NCI-H2196 (cell line): ENCODE data around the gene DPCD.
A peak's percentile ranks its signal among the peaks of the same experiment; 100 is the strongest.
"Not testable (repeated sequence)": the region's sequence is repeated elsewhere in the genome, so short reads cannot be mapped to it uniquely, and the experiment has no call there.

Experiments
- DNase-seq: peaks from one replicate; lab custom pipeline; 2025; ENCODE audit not compliant: unreplicated experiment; lab: John Stamatoyannopoulos, UW

The DPCD gene

GRCh38 chr10:101580486-101581399, 7.4 kb upstream of the DPCD start:
- DNase-seq = no peak

- DNase-seq = no peak
These were observed 2.3 kb upstream of the DPCD start for GRCh38 chr10:101585841-101586240.

- DNase-seq = no peak
These were observed 758 bp downstream of the DPCD start for GRCh38 chr10:101588879-101589278.

- not testable (repeated sequence) for DNase-seq
These were observed 5.2 kb downstream of the DPCD start for GRCh38 chr10:101593331-101593730.

- DNase-seq = no peak
These were observed 7.7 kb downstream of the DPCD start for GRCh38 chr10:101595591-101596433.

GRCh38 chr10:101597091-101597900, 9.2 kb downstream of the DPCD start:
- DNase-seq = no peak

GRCh38 chr10:101601541-101601940, 13.4 kb downstream of the DPCD start:
- no peak for DNase-seq

GRCh38 chr10:101602761-101603398, 14.8 kb downstream of the DPCD start:
- peak; percentile 72 for DNase-seq

- DNase-seq = no peak
These were observed 19.0 kb downstream of the DPCD start for GRCh38 chr10:101607124-101607523.

GRCh38 chr10:101609481-101609880, 21.4 kb downstream of the DPCD start:
- no peak for DNase-seq

- DNase-seq = no peak
These were observed 23.2 kb downstream of the DPCD start for GRCh38 chr10:101611096-101611905.

- DNase-seq = no peak
These were observed 24.0 kb downstream of the DPCD start for GRCh38 chr10:101612086-101612485.

- DNase-seq = no peak
These were observed 24.8 kb downstream of the DPCD start for GRCh38 chr10:101612872-101613271.

GRCh38 chr10:101613646-101614045, 25.5 kb downstream of the DPCD start:
- no peak for DNase-seq

- no peak for DNase-seq
These were observed 26.8 kb downstream of the DPCD start for GRCh38 chr10:101614663-101615524.

- DNase-seq = no peak
These were observed 27.5 kb downstream of the DPCD start for GRCh38 chr10:101615525-101616116.

GRCh38 chr10:101616415-101617101, 28.4 kb downstream of the DPCD start:
- no peak for DNase-seq
